HEK293 (cell line): Measurements from ENCODE around the gene CFAP46.

ENCODE experiments used
- KLF16 ChIP-seq: fragments of 450-650 bp; formaldehyde crosslinking; IDR thresholded peaks from 2 replicates; pipeline ENCODE4 v1.5.1; 2017; ENCODE audit warnings: missing biosample characterization, missing genetic modification characterization
- REPIN1 ChIP-seq: fragments of 450-650 bp; formaldehyde crosslinking; IDR thresholded peaks from 2 replicates; pipeline ENCODE4 v1.5.1; 2017; ENCODE audit warnings: missing biosample characterization, missing genetic modification characterization, low read depth
- WT1 ChIP-seq: fragments of 450-650 bp; formaldehyde crosslinking; IDR thresholded peaks from 2 replicates; pipeline ENCODE4 v1.5.1; 2016; ENCODE audit warnings: missing biosample characterization, missing genetic modification characterization
- YY1 ChIP-seq: fragments of 450-650 bp; formaldehyde crosslinking; IDR thresholded peaks from 2 replicates; pipeline ENCODE4 v1.5.1; 2018; ENCODE audit warnings: missing biosample characterization, missing genetic modification characterization
- ZBTB48 ChIP-seq: fragments of 450-650 bp; formaldehyde crosslinking; IDR thresholded peaks from 2 replicates; pipeline ENCODE4 v1.5.1; 2016; ENCODE audit warnings: missing biosample characterization, missing genetic modification characterization
- ZNF140 ChIP-seq: fragments of 450-650 bp; formaldehyde crosslinking; IDR thresholded peaks from 2 replicates; pipeline ENCODE4 v1.5.1; 2016; ENCODE audit warnings: missing biosample characterization, missing genetic modification characterization
- ZNF157 ChIP-seq: fragments of 450-650 bp; formaldehyde crosslinking; IDR thresholded peaks from 2 replicates; pipeline ENCODE4 v1.5.1; 2016; ENCODE audit warnings: missing biosample characterization, missing genetic modification characterization
- ZNF280C ChIP-seq: fragments of 450-650 bp; formaldehyde crosslinking; IDR thresholded peaks from 2 replicates; pipeline ENCODE4 v1.5.1; 2016; ENCODE audit warnings: missing biosample characterization, missing genetic modification characterization
- ZNF350 ChIP-seq: fragments of 450-650 bp; formaldehyde crosslinking; IDR thresholded peaks from 2 replicates; pipeline ENCODE4 v1.5.0; 2017; ENCODE audit warnings: missing biosample characterization, mild to moderate bottlenecking, missing genetic modification characterization
- ZNF629 ChIP-seq: fragments of 450-650 bp; formaldehyde crosslinking; IDR thresholded peaks from 2 replicates; pipeline ENCODE4 v1.5.1; 2017; ENCODE audit warnings: missing biosample characterization, missing genetic modification characterization
- ZNF660 ChIP-seq: fragments of 450-650 bp; IDR thresholded peaks from 2 replicates; pipeline ENCODE4 v1.5.1; 2018; ENCODE audit warnings: missing biosample characterization, mild to moderate bottlenecking, missing genetic modification characterization
- TF ChIP-seq, protein P1 (sequence below): fragments of 450-650 bp; formaldehyde crosslinking; IDR thresholded peaks from 2 replicates; pipeline ENCODE4 v1.5.1; 2016; ENCODE audit warnings: missing biosample characterization, missing genetic modification characterization
- TF ChIP-seq, protein P2 (sequence below): fragments of 450-650 bp; formaldehyde crosslinking; IDR thresholded peaks from 2 replicates; pipeline ENCODE4 v1.5.1; 2016; ENCODE audit warnings: missing biosample characterization, missing genetic modification characterization, low read depth
- TF ChIP-seq, protein P3 (sequence below): fragments of 450-650 bp; formaldehyde crosslinking; conservative IDR thresholded peaks from 2 replicates; pipeline ENCODE4 v1.5.1; 2016; ENCODE audit warnings: low read depth, missing biosample characterization, missing genetic modification characterization

DNA sequence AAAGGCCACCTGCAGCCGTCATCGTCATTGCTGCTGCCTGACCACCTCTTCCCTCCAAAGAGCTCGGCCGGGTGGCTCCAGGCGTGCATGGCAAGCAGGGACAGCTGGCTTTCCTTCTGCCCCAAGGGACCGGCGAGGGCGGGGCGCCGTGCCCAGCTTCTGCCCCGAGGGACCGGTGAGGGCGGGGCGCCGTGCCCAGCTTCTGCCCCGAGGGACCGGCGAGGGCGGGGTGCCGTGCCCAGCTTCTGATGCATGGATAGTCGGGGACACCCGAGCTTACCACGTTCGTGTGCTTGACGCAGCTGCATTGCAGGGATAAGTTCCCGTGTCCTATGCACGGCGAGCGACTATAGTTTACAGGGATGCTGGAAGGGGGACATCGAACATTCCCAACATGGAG lies 27.0 kb downstream of the CFAP46 start:
- TF ChIP-seq, protein P1, sequence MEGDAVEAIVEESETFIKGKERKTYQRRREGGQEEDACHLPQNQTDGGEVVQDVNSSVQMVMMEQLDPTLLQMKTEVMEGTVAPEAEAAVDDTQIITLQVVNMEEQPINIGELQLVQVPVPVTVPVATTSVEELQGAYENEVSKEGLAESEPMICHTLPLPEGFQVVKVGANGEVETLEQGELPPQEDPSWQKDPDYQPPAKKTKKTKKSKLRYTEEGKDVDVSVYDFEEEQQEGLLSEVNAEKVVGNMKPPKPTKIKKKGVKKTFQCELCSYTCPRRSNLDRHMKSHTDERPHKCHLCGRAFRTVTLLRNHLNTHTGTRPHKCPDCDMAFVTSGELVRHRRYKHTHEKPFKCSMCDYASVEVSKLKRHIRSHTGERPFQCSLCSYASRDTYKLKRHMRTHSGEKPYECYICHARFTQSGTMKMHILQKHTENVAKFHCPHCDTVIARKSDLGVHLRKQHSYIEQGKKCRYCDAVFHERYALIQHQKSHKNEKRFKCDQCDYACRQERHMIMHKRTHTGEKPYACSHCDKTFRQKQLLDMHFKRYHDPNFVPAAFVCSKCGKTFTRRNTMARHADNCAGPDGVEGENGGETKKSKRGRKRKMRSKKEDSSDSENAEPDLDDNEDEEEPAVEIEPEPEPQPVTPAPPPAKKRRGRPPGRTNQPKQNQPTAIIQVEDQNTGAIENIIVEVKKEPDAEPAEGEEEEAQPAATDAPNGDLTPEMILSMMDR (tag by site-specific recombination) = no peak
- no peak for TF ChIP-seq REPIN1 (tag by site-specific recombination)
- TF ChIP-seq, protein P2, sequence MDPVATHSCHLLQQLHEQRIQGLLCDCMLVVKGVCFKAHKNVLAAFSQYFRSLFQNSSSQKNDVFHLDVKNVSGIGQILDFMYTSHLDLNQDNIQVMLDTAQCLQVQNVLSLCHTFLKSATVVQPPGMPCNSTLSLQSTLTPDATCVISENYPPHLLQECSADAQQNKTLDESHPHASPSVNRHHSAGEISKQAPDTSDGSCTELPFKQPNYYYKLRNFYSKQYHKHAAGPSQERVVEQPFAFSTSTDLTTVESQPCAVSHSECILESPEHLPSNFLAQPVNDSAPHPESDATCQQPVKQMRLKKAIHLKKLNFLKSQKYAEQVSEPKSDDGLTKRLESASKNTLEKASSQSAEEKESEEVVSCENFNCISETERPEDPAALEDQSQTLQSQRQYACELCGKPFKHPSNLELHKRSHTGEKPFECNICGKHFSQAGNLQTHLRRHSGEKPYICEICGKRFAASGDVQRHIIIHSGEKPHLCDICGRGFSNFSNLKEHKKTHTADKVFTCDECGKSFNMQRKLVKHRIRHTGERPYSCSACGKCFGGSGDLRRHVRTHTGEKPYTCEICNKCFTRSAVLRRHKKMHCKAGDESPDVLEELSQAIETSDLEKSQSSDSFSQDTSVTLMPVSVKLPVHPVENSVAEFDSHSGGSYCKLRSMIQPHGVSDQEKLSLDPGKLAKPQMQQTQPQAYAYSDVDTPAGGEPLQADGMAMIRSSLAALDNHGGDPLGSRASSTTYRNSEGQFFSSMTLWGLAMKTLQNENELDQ (tag by site-specific recombination) = no peak
- no peak for TF ChIP-seq ZNF157 (tag by site-specific recombination)
- TF ChIP-seq ZNF350 (tag by site-specific recombination) = no peak
- no peak for TF ChIP-seq YY1 (tag by site-specific recombination)
- no peak for TF ChIP-seq ZNF629 (tag by site-specific recombination)
- TF ChIP-seq ZNF660 (tag by site-specific recombination) = no peak
- no peak for TF ChIP-seq ZNF280C (tag by site-specific recombination)
- no peak for TF ChIP-seq KLF16 (tag by site-specific recombination)
- TF ChIP-seq ZNF140 (tag by site-specific recombination) = no peak
- TF ChIP-seq, protein P3, sequence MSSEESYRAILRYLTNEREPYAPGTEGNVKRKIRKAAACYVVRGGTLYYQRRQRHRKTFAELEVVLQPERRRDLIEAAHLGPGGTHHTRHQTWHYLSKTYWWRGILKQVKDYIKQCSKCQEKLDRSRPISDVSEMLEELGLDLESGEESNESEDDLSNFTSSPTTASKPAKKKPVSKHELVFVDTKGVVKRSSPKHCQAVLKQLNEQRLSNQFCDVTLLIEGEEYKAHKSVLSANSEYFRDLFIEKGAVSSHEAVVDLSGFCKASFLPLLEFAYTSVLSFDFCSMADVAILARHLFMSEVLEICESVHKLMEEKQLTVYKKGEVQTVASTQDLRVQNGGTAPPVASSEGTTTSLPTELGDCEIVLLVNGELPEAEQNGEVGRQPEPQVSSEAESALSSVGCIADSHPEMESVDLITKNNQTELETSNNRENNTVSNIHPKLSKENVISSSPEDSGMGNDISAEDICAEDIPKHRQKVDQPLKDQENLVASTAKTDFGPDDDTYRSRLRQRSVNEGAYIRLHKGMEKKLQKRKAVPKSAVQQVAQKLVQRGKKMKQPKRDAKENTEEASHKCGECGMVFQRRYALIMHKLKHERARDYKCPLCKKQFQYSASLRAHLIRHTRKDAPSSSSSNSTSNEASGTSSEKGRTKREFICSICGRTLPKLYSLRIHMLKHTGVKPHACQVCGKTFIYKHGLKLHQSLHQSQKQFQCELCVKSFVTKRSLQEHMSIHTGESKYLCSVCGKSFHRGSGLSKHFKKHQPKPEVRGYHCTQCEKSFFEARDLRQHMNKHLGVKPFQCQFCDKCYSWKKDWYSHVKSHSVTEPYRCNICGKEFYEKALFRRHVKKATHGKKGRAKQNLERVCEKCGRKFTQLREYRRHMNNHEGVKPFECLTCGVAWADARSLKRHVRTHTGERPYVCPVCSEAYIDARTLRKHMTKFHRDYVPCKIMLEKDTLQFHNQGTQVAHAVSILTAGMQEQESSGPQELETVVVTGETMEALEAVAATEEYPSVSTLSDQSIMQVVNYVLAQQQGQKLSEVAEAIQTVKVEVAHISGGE = no peak
- TF ChIP-seq ZBTB48 = no peak
- TF ChIP-seq WT1 (tag by site-specific recombination) = no peak
